Erythroblast (primary cell): ENCODE measurements around the gene C6orf141.

Source experiments
- GATA1 ChIP-seq: IDR thresholded peaks from 2 replicates; pipeline ENCODE4 v1.6.1; 2011; ENCODE audit warnings: low read depth, mild to moderate bottlenecking, control low read depth, low read length, moderate library complexity
- POLR2A ChIP-seq: IDR thresholded peaks from 2 replicates; pipeline ENCODE4 v1.6.1; 2011; ENCODE audit warnings: mild to moderate bottlenecking, low read length

GRCh38 chr6:49570474-49571079 lies 20.1 kb downstream of the C6orf141 start:
- TF ChIP-seq POLR2A (no peak), GATA1 (no peak)
